ENCODE measurements around the gene GOLGA8G. TPM values are rescaled to one million over a fixed set of nuclear protein-coding genes. Genes with fewer than 3 reads are reported as not detected.

Gene GOLGA8G
- total and polyA plus RNA-seq, 10 of the 15 experiments (the other 5 are each of a cell fraction or from before 2014, with no cell fraction given) = not detected

Small RNAs within 50 kb of the gene (microRNA-seq; reads per million reads assigned to microRNA genes)
- not detected for gene MIR4509-3

Small RNAs within 50 kb of the gene (small RNA-seq; reads per million reads assigned to genes)
- gene AC138749.2 (not detected), gene AC138749.4 (not detected), gene AC138749.5 (not detected), gene MIR4509-3 (not detected), gene RF00017 (not detected)

Other genes with a start within 250 kb of the GOLGA8G start
- 28.2 and 29.8 TPM in 2 replicates for gene HERC2, start 210.8 kb downstream of the GOLGA8G start, total RNA-seq (2014; rRNA removed)
- 18.5 and 19.7 TPM in 2 replicates for gene HERC2, start 210.8 kb downstream of the GOLGA8G start, total RNA-seq (2014; rRNA removed; fragmentation: Illumina TruSeq; extraction: Trizol)
- 39.0 and 39.8 TPM in 2 replicates for gene HERC2, start 210.8 kb downstream of the GOLGA8G start, total RNA-seq (2021)
- 8.7 and 12.8 TPM in 2 replicates for gene HERC2, start 210.8 kb downstream of the GOLGA8G start, polyA plus RNA-seq (2011; rRNA removed)
- gene HERC2, start 210.8 kb downstream of the GOLGA8G start, polyA plus RNA-seq (2014; fragmentation: Illumina TruSeq; extraction: Trizol) = 21.2 and 35.7 TPM in 2 replicates
- gene HERC2, start 210.8 kb downstream of the GOLGA8G start, polyA plus RNA-seq (2014; fragmentation: Nextera tagmentation; extraction: Ambion mirVana) = 1 to 10 TPM; 6.1 to 8.0 TPM
- 23.7 and 27.1 TPM in 2 replicates for gene HERC2, start 210.8 kb downstream of the GOLGA8G start, polyA plus RNA-seq (2014; rRNA removed)
- gene HERC2, start 210.8 kb downstream of the GOLGA8G start, polyA plus RNA-seq (2016; fragmentation: Nextera tagmentation; extraction: Ambion mirVana) = 10 to 100 TPM; 24.3 to 31.2 TPM
- gene GOLGA6L24, start 174.9 kb downstream of the GOLGA8G start, total RNA-seq (2014; rRNA removed) = not detected in 2 replicates
- not detected in 2 replicates for gene GOLGA6L24, start 174.9 kb downstream of the GOLGA8G start, total RNA-seq (2014; rRNA removed; fragmentation: Illumina TruSeq; extraction: Trizol)
- not detected in 2 replicates for gene GOLGA6L24, start 174.9 kb downstream of the GOLGA8G start, total RNA-seq (2021)
- not detected in 2 replicates for gene GOLGA6L24, start 174.9 kb downstream of the GOLGA8G start, polyA plus RNA-seq (2011; rRNA removed)
- gene GOLGA6L24, start 174.9 kb downstream of the GOLGA8G start, polyA plus RNA-seq (2014; fragmentation: Illumina TruSeq; extraction: Trizol) = not detected in 2 replicates
- gene GOLGA6L24, start 174.9 kb downstream of the GOLGA8G start, polyA plus RNA-seq (2014; fragmentation: Nextera tagmentation; extraction: Ambion mirVana) = not detected
- not detected in 2 replicates for gene GOLGA6L24, start 174.9 kb downstream of the GOLGA8G start, polyA plus RNA-seq (2014; rRNA removed)
- not detected for gene GOLGA6L24, start 174.9 kb downstream of the GOLGA8G start, polyA plus RNA-seq (2016; fragmentation: Nextera tagmentation; extraction: Ambion mirVana)
- gene GOLGA8F, start 154.3 kb downstream of the GOLGA8G start, total RNA-seq (2014; rRNA removed) = not detected in 2 replicates
- gene GOLGA8F, start 154.3 kb downstream of the GOLGA8G start, total RNA-seq (2014; rRNA removed; fragmentation: Illumina TruSeq; extraction: Trizol) = not detected in 2 replicates
- not detected in 2 replicates for gene GOLGA8F, start 154.3 kb downstream of the GOLGA8G start, total RNA-seq (2021)
- gene GOLGA8F, start 154.3 kb downstream of the GOLGA8G start, polyA plus RNA-seq (2011; rRNA removed) = not detected in 2 replicates
- not detected in 2 replicates for gene GOLGA8F, start 154.3 kb downstream of the GOLGA8G start, polyA plus RNA-seq (2014; fragmentation: Illumina TruSeq; extraction: Trizol)
- gene GOLGA8F, start 154.3 kb downstream of the GOLGA8G start, polyA plus RNA-seq (2014; fragmentation: Nextera tagmentation; extraction: Ambion mirVana) = not detected
- not detected in 2 replicates for gene GOLGA8F, start 154.3 kb downstream of the GOLGA8G start, polyA plus RNA-seq (2014; rRNA removed)
- gene GOLGA8F, start 154.3 kb downstream of the GOLGA8G start, polyA plus RNA-seq (2016; fragmentation: Nextera tagmentation; extraction: Ambion mirVana) = not detected
- gene GOLGA6L25, start 20.6 kb upstream of the GOLGA8G start, total RNA-seq (2014; rRNA removed) = not detected in 2 replicates
- gene GOLGA6L25, start 20.6 kb upstream of the GOLGA8G start, total RNA-seq (2014; rRNA removed; fragmentation: Illumina TruSeq; extraction: Trizol) = not detected in 2 replicates
- gene GOLGA6L25, start 20.6 kb upstream of the GOLGA8G start, total RNA-seq (2021) = not detected in 2 replicates
- not detected in 2 replicates for gene GOLGA6L25, start 20.6 kb upstream of the GOLGA8G start, polyA plus RNA-seq (2011; rRNA removed)
- gene GOLGA6L25, start 20.6 kb upstream of the GOLGA8G start, polyA plus RNA-seq (2014; fragmentation: Illumina TruSeq; extraction: Trizol) = not detected in 2 replicates
- gene GOLGA6L25, start 20.6 kb upstream of the GOLGA8G start, polyA plus RNA-seq (2014; fragmentation: Nextera tagmentation; extraction: Ambion mirVana) = not detected
- gene GOLGA6L25, start 20.6 kb upstream of the GOLGA8G start, polyA plus RNA-seq (2014; rRNA removed) = not detected in 2 replicates
- gene GOLGA6L25, start 20.6 kb upstream of the GOLGA8G start, polyA plus RNA-seq (2016; fragmentation: Nextera tagmentation; extraction: Ambion mirVana) = not detected
- not detected in 2 replicates for gene GOLGA8M, start 179.4 kb upstream of the GOLGA8G start, total RNA-seq (2014; rRNA removed)
- gene GOLGA8M, start 179.4 kb upstream of the GOLGA8G start, total RNA-seq (2014; rRNA removed; fragmentation: Illumina TruSeq; extraction: Trizol) = not detected in 2 replicates
- gene GOLGA8M, start 179.4 kb upstream of the GOLGA8G start, total RNA-seq (2021) = not detected in 2 replicates
- 0.08 and 0.32 TPM in 2 replicates for gene GOLGA8M, start 179.4 kb upstream of the GOLGA8G start, polyA plus RNA-seq (2011; rRNA removed)
- not detected in 2 replicates for gene GOLGA8M, start 179.4 kb upstream of the GOLGA8G start, polyA plus RNA-seq (2014; fragmentation: Illumina TruSeq; extraction: Trizol)
- gene GOLGA8M, start 179.4 kb upstream of the GOLGA8G start, polyA plus RNA-seq (2014; fragmentation: Nextera tagmentation; extraction: Ambion mirVana) = not detected
- not detected in 2 replicates for gene GOLGA8M, start 179.4 kb upstream of the GOLGA8G start, polyA plus RNA-seq (2014; rRNA removed)
- not detected for gene GOLGA8M, start 179.4 kb upstream of the GOLGA8G start, polyA plus RNA-seq (2016; fragmentation: Nextera tagmentation; extraction: Ambion mirVana)

Data from GM12878 (cell line).